ENCODE results near the gene SUCLG2.

DNA sequence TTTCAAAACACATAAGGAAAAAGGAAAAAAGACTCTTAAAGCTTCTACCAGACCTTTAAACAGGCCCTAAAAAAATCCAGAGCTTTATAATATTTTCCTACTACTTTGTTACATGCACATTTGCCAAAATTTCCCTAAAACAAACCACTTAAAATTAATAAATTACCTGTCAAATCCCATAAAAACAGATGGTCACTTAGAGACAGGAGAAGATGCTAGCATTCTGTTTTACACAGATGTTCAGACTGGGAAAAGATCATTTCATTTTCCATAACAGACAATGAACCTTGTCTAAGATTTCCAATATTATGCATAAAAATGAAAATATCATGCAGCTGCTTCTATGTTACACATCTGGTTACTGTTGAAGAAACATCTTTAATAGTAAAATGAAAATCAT lies 66.6 kb downstream of the SUCLG2 start:
- TF ChIP-seq POLR2A (IDR thresholded peaks at IDR 0.05; ENCODE audit: low read length) (no peak), GATA1 (IDR thresholded peaks at IDR 0.05; ENCODE audit: low read depth, low read length) (no peak)

All from erythroblast (primary cell).